Measurements from ENCODE around the gene AP3D1.
A peak's percentile ranks its signal among the peaks of the same experiment; 100 is the strongest.

AP3D1 gene

GRCh38 chr19:2112516-2113320, 38.6 kb downstream of the AP3D1 start:
- H3K36me3 ChIP-seq = peaks cover 94% of the 10 kb centered on the region
- H3K4me2 ChIP-seq = peak overlapping the region; percentile 48
- no peak overlapping the region for H3K9ac ChIP-seq
- no peak overlapping the region for H3K4me3 ChIP-seq
- TF ChIP-seq Cebpa-rat (IDR thresholded peaks at IDR 0.05) = no peak
- H3K4me1 ChIP-seq = peaks cover 63% of the 10 kb centered on the region
- H4K20me1 ChIP-seq = peaks cover 100% of the 10 kb centered on the region
- H3K27ac ChIP-seq = no peak overlapping the region
- no peaks in the 10 kb centered on the region for H3K9me3 ChIP-seq
- no peaks in the 10 kb centered on the region for H3K27me3 ChIP-seq

- no peaks in the 10 kb centered on the region for H3K27me3 ChIP-seq
- no peak for TF ChIP-seq Cebpa-rat (IDR thresholded peaks at IDR 0.05)
- H4K20me1 ChIP-seq = peaks cover 100% of the 10 kb centered on the region
- no peak overlapping the region for H3K4me2 ChIP-seq
- H3K9ac ChIP-seq = no peak overlapping the region
- no peak overlapping the region for H3K4me3 ChIP-seq
- H3K27ac ChIP-seq = no peak overlapping the region
- peaks cover 71% of the 10 kb centered on the region for H3K4me1 ChIP-seq
- H3K36me3 ChIP-seq = peaks cover 86% of the 10 kb centered on the region
- no peaks in the 10 kb centered on the region for H3K9me3 ChIP-seq
These were observed 39.5 kb downstream of the AP3D1 start for GRCh38 chr19:2111886-2112285.

- H4K20me1 ChIP-seq = peaks cover 100% of the 10 kb centered on the region
- H3K4me3 ChIP-seq = no peak overlapping the region
- no peak overlapping the region for H3K9ac ChIP-seq
- no peak for TF ChIP-seq Cebpa-rat (IDR thresholded peaks at IDR 0.05)
- peaks cover 84% of the 10 kb centered on the region for H3K36me3 ChIP-seq
- peaks cover 76% of the 10 kb centered on the region for H3K4me1 ChIP-seq
- no peak overlapping the region for H3K27ac ChIP-seq
- H3K9me3 ChIP-seq = peaks cover 1% of the 10 kb centered on the region; the same call in 1 of the 2 replicates
- no peak overlapping the region for H3K4me2 ChIP-seq
- H3K27me3 ChIP-seq = no peaks in the 10 kb centered on the region
These were observed 39.9 kb downstream of the AP3D1 start for GRCh38 chr19:2111425-2111824.

DNA sequence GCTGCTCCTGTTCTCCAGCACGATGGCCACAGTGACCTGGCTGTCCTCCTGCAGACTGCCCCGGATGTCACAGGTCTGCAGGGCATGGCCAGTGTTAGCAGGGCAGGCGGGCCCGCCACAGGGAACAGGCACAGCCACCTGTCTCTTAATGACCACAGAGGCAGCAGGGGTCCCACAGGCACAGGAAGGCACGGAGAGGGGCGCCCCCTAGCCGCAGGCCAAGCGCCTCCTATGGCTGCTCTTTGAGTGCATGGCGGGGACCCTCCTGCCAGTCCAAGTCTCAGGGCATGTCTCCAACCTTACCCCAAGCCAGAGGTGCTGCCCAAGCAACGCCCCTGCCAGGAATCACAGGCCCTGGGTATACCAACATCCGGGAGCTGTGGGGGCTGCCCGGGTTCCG, 40.5 kb downstream of the AP3D1 start:
- Histone ChIP-seq H3K27ac (no peak overlapping the region), H3K4me1 (peaks cover 82% of the 10 kb centered on the region), H4K20me1 (peaks cover 99% of the 10 kb centered on the region), H3K4me3 (no peak overlapping the region), H3K9ac (no peak overlapping the region), H3K9me3 (peaks cover 7% of the 10 kb centered on the region), H3K27me3 (no peaks in the 10 kb centered on the region), H3K36me3 (peaks cover 84% of the 10 kb centered on the region), H3K4me2 (no peak overlapping the region)
- no peak for TF ChIP-seq Cebpa-rat (IDR thresholded peaks at IDR 0.05)

GRCh38 chr19:2109046-2109864, 42.1 kb downstream of the AP3D1 start:
- Histone ChIP-seq H3K9ac (0 out of 2 replicates have a peak overlapping the region, but pooled peaks have one; percentile 20), H3K27me3 (no peaks in the 10 kb centered on the region), H4K20me1 (peaks cover 89% of the 10 kb centered on the region), H3K4me1 (peaks cover 75% of the 10 kb centered on the region), H3K4me2 (peak overlapping the region; percentile 80), H3K9me3 (peaks cover 23% of the 10 kb centered on the region), H3K27ac (no peak overlapping the region), H3K4me3 (no peak overlapping the region), H3K36me3 (peaks cover 85% of the 10 kb centered on the region)
- TF ChIP-seq Cebpa-rat (IDR thresholded peaks at IDR 0.05) = no peak

DNA sequence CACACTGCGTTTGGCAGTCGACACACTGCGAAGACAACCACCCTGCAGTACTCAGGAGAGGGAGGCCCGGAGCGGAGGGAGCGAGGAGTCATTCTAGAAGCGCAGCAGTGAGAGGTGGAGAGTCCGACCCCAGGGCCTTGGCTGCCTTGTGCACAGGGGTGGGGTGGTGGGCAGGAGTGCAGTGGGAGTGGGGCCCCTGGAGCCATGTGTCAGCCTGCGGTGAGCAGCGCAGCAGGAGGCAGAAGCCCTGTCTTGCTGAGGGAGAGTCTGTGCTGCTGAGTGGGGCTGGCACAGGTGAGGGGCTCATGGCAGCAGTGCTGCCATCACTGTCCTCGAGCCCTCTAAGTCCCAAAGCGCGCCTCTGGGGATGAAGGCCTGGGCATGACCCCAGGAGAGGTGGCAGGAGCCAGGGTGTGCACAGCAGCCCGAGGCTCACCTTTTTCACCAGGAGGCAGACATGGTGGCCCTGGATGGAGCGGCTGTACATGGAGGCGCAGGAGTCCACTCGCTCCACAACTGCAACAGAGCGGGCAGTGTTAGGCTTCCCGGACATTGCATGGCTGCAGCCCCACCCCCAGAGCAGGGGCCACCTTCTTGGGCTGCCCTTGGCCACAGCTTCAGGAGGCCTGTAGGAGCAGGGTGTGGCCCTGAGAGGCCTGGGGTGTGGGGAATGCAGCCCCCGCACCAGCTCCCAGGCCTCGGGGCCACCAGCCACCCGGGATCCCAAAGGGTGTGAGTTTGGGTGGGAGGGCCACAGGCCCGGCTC, 42.9 kb downstream of the AP3D1 start:
- no peak for TF ChIP-seq Cebpa-rat (IDR thresholded peaks at IDR 0.05)
- H3K4me2 ChIP-seq = peak overlapping the region; percentile 80
- no peaks in the 10 kb centered on the region for H3K27me3 ChIP-seq
- H3K9me3 ChIP-seq = peaks cover 26% of the 10 kb centered on the region
- peaks cover 69% of the 10 kb centered on the region for H3K4me1 ChIP-seq
- H3K36me3 ChIP-seq = peaks cover 85% of the 10 kb centered on the region
- peaks cover 89% of the 10 kb centered on the region for H4K20me1 ChIP-seq
- H3K27ac ChIP-seq = no peak overlapping the region
- peak overlapping the region; percentile 20; the same call in 1 of the 2 replicates for H3K9ac ChIP-seq
- no peak overlapping the region for H3K4me3 ChIP-seq

GRCh38 chr19:2103045-2103707, 48.2 kb downstream of the AP3D1 start:
- Histone ChIP-seq H3K9me3 (peaks cover 26% of the 10 kb centered on the region), H3K36me3 (peaks cover 74% of the 10 kb centered on the region), H3K27ac (no peak overlapping the region), H3K4me3 (no peak overlapping the region), H3K4me1 (peaks cover 31% of the 10 kb centered on the region), H3K9ac (no peak overlapping the region), H3K27me3 (no peaks in the 10 kb centered on the region), H4K20me1 (peaks cover 75% of the 10 kb centered on the region), H3K4me2 (no peak overlapping the region)
- TF ChIP-seq Cebpa-rat (IDR thresholded peaks at IDR 0.05) = no peak

DNA sequence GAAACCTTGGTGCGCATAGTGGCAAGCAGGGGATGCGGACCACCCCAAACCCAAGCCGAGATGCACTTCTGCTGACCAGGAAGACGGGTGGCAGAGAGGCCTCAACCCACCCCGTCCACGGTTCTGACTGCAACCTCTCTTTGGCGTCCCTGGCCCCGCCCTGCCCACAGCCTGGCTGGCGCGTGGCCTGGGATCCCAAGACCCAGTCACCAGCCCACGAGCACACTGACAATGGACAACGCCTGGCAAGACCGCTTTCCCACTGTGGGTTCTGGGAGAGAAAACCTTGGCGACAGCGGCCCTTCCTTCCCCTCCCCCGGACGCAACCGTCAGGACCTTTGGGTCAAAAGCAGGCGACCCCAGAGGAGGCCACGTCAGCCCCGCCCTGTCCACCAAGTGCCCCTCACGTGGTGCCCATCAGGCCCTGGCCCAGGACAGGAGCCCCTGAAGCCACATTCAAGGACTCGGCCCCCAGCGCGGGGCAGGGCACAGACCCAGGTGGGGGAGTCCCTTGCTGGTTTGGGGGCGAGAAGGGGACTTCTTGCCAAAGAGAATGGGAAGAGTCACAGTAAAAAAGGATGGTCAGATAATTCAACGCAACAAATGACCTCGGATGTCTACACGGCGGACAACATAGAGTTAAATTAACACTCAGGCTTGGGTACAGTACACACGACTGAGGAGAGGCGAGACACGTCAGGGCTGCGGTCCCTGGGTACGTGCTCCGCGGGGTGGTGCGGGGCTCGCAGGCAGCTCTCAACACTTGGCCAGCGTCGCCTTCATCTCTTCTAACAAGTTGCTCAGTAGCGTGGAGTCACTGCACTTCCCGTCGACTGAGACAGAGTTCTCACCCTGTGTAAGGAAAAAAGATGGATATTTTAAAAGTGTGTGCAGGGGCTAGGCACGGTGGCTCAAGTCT, 49.7 kb downstream of the AP3D1 start:
- Histone ChIP-seq H3K27me3 (no peaks in the 10 kb centered on the region), H3K4me1 (peaks cover 29% of the 10 kb centered on the region), H4K20me1 (peaks cover 74% of the 10 kb centered on the region), H3K27ac (no peak overlapping the region), H3K4me2 (no peak overlapping the region), H3K4me3 (no peak overlapping the region), H3K9me3 (peaks cover 26% of the 10 kb centered on the region), H3K9ac (no peak overlapping the region), H3K36me3 (peaks cover 73% of the 10 kb centered on the region)
- no peak for TF ChIP-seq Cebpa-rat (IDR thresholded peaks at IDR 0.05)
